Keratinocyte (primary cell): Measurements from ENCODE around the gene GALNT8. TPM values are rescaled to one million over a fixed set of nuclear protein-coding genes. Genes with fewer than 3 reads are reported as not detected.

Source experiments
- DNase-seq: peaks from one replicate; pipeline ENCODE4 v3.0.0-alpha.2; 2011; ENCODE audit warnings: low read depth, missing footprints, low spot score
- FAIRE-seq: peaks from 2 replicates; lab custom pipeline; 2011; peaks lifted over from hg19 to GRCh38; lab: Jason Lieb, UNC
- H2AFZ ChIP-seq: 2 replicates; pipeline ENCODE4 v1.6.0; 2012; ENCODE audit warnings: low read length, control low read depth, inconsistent platforms; ENCODE audit not compliant: control insufficient read depth
- H3K27ac ChIP-seq: 2 replicates; pipeline ENCODE4 v1.5.1; 2011; ENCODE audit warnings: low read length; ENCODE audit not compliant: control insufficient read depth, insufficient read depth
- H3K27me3 ChIP-seq: 3 replicates; pipeline ENCODE4 v1.6.0; 2011; ENCODE audit warnings: low read length; ENCODE audit not compliant: control insufficient read depth, insufficient read depth; ENCODE audit errors: extremely low read depth
- H3K36me3 ChIP-seq, 2 experiments: 2 replicates in 1 of 2; 3 replicates in 1 of 2; pipeline ENCODE4 v1.5.1; 2011; ENCODE audit warnings: low read length in 2 of 2, mild to moderate bottlenecking in 1 of 2; ENCODE audit not compliant: control insufficient read depth in 2 of 2, insufficient read depth in 2 of 2; ENCODE audit errors: extremely low read depth in 1 of 2
- H3K4me1 ChIP-seq: 3 replicates; pipeline ENCODE4 v1.5.1; 2011; ENCODE audit warnings: low read length; ENCODE audit not compliant: control insufficient read depth, insufficient read depth; ENCODE audit errors: extremely low read depth
- H3K4me2 ChIP-seq: 3 replicates; pipeline ENCODE4 v1.6.0; 2011; ENCODE audit warnings: low read depth, low read length; ENCODE audit not compliant: control insufficient read depth, insufficient read depth; ENCODE audit errors: extremely low read depth
- H3K4me3 ChIP-seq, 3 experiments: fragments of 200-600 bp in 1 of 3; sonication (generic) in 1 of 3; 2 replicates in 2 of 3; 3 replicates in 1 of 3; pipeline ENCODE4 v1.5.1; 2011 to 2016; ENCODE audit warnings: low read length in 3 of 3, mild to moderate bottlenecking in 3 of 3, control low read depth in 2 of 3, inconsistent platforms in 1 of 3, low read depth in 1 of 3, mixed read lengths in 1 of 3, mixed run types in 1 of 3, moderate library complexity in 1 of 3; ENCODE audit not compliant: control insufficient read depth in 2 of 3, insufficient read depth in 2 of 3; ENCODE audit errors: extremely low read depth in 1 of 3
- H3K79me2 ChIP-seq: 2 replicates; pipeline ENCODE4 v1.6.0; 2012; ENCODE audit warnings: low read length; ENCODE audit not compliant: control insufficient read depth, insufficient read depth
- H3K9ac ChIP-seq: 3 replicates; pipeline ENCODE4 v1.6.0; 2011; ENCODE audit warnings: low read length; ENCODE audit not compliant: control insufficient read depth, insufficient read depth; ENCODE audit errors: extremely low read depth
- H3K9me1 ChIP-seq: 3 replicates; pipeline ENCODE4 v1.6.0; 2011; ENCODE audit warnings: low read length; ENCODE audit not compliant: control insufficient read depth, insufficient read depth; ENCODE audit errors: extremely low read depth
- H3K9me3 ChIP-seq: 2 replicates; pipeline ENCODE4 v1.5.1; 2012; ENCODE audit warnings: low read depth, low read length; ENCODE audit not compliant: control insufficient read depth
- H4K20me1 ChIP-seq: 3 replicates; pipeline ENCODE4 v1.6.0; 2011; ENCODE audit warnings: low read length; ENCODE audit not compliant: control insufficient read depth, insufficient read depth; ENCODE audit errors: extremely low read depth
- CTCF ChIP-seq, 3 experiments: IDR thresholded peaks in 1 of 3; conservative IDR thresholded peaks in 1 of 3; optimal IDR thresholded peaks in 1 of 3; 2 replicates in 2 of 3; 3 replicates in 1 of 3; pipeline versions ENCODE3 to v1.5.1; 2011; ENCODE audit warnings: low read length in 3 of 3, mild to moderate bottlenecking in 3 of 3, moderate library complexity in 2 of 3, control low read depth in 1 of 3, inconsistent platforms in 1 of 3; ENCODE audit not compliant: insufficient read depth in 2 of 3; ENCODE audit errors: extremely low read depth in 1 of 3
- EZH2 ChIP-seq: IDR thresholded peaks from one replicate; pipeline ENCODE4 v1.6.1; 2012; ENCODE audit warnings: inconsistent platforms, mild to moderate bottlenecking, low read length, moderate library complexity
- dilution Hi-C: fragments of 300-500 bp; cut with MboI; formaldehyde crosslinking; loops from one replicate; pipeline ENCODE4 v1.7.0; 2020; ENCODE audit warnings: low sequenced_read_pairs; ENCODE audit not compliant: extremely low pct_ligation_motif_present
- polyA plus RNA-seq, 5 experiments: library from polyadenylated mRNA; depleted of rRNA in 3 of 5; stranded (reverse) in 3 of 5; stranded (forward) in 1 of 5; unstranded in 1 of 5; fragments of >200 nt; gene quantifications; 1 replicate in 1 of 5; 2 replicates in 3 of 5; 3 replicates in 1 of 5; pipeline versions ENCODE4 v1.2.1 to v1.2.3, GENCODE V29; 2011 to 2012; ENCODE audit warnings: missing spikeins in 2 of 5, low read depth in 1 of 5, low replicate concordance in 1 of 5

The GALNT8 gene
- polyA plus RNA-seq, 1 donor (not counting 4 experiments of a cell fraction or from before 2014, with no cell fraction given) = 0.10 TPM

- FAIRE-seq = no peak
- no peaks in the 10 kb centered on the region for H3K27me3 ChIP-seq
Observed at GRCh38 chr12:4766445-4766844, 46.2 kb downstream of the GALNT8 start.

GRCh38 chr12:4767186-4767585 lies 47.0 kb downstream of the GALNT8 start:
- DNase-seq = no peak
- no peaks in the 10 kb centered on the region for H3K36me3 ChIP-seq
- H3K9me3 ChIP-seq = no peaks in the 10 kb centered on the region
- FAIRE-seq = no peak
- no peak overlapping the region for H3K4me2 ChIP-seq
- H3K4me1 ChIP-seq = peaks cover 2% of the 10 kb centered on the region
- no peak overlapping the region for H2AFZ ChIP-seq
- no peaks in the 10 kb centered on the region for H3K27me3 ChIP-seq
- H3K4me3 ChIP-seq = no peak overlapping the region
- dilution Hi-C loops = no loop called here
- no peak overlapping the region for H3K27ac ChIP-seq
- H3K9ac ChIP-seq = no peak overlapping the region
- H4K20me1 ChIP-seq = no peaks in the 10 kb centered on the region
- TF ChIP-seq EZH2 = no peak
- no peak for TF ChIP-seq CTCF (optimal IDR thresholded peaks at IDR 0.05 in 1 of 3, IDR thresholded peaks at IDR 0.05 in 1 of 3, conservative IDR thresholded peaks at IDR 0.05 in 1 of 3; ENCODE audit: extremely low read depth in 1 of 3, insufficient read depth in 2 of 3, low read length in 3 of 3)
- no peaks in the 10 kb centered on the region for H3K9me1 ChIP-seq
- H3K79me2 ChIP-seq = no peaks in the 10 kb centered on the region

More at GRCh38 chr12:4766445-4766844, 46.2 kb downstream of the GALNT8 start:
- Histone ChIP-seq H3K4me1 (peaks cover 2% of the 10 kb centered on the region), H3K9me1 (no peaks in the 10 kb centered on the region), H3K4me3 (no peak overlapping the region), H3K79me2 (no peaks in the 10 kb centered on the region), H3K36me3 (no peaks in the 10 kb centered on the region), H3K4me2 (no peak overlapping the region), H4K20me1 (no peaks in the 10 kb centered on the region), H3K27ac (no peak overlapping the region), H3K9me3 (no peaks in the 10 kb centered on the region), H3K9ac (no peak overlapping the region), H2AFZ (no peak overlapping the region)
- dilution Hi-C loops = no loop called here
- TF ChIP-seq EZH2 (no peak), CTCF (optimal IDR thresholded peaks at IDR 0.05 in 1 of 3, IDR thresholded peaks at IDR 0.05 in 1 of 3, conservative IDR thresholded peaks at IDR 0.05 in 1 of 3; ENCODE audit: extremely low read depth in 1 of 3, insufficient read depth in 2 of 3, low read length in 3 of 3) (no peak)
- no peak for DNase-seq
